ENCODE measurements around the gene SELENOH. TPM values are rescaled to one million over a fixed set of nuclear protein-coding genes. Genes with fewer than 3 reads are reported as not detected.
A peak's percentile ranks its signal among the peaks of the same experiment; 100 is the strongest.

The SELENOH gene
- total and polyA plus RNA-seq, 2 of the 8 experiments (the other 6 are each of a cell fraction or from before 2014, with no cell fraction given): 243 to 264 TPM

DNA sequence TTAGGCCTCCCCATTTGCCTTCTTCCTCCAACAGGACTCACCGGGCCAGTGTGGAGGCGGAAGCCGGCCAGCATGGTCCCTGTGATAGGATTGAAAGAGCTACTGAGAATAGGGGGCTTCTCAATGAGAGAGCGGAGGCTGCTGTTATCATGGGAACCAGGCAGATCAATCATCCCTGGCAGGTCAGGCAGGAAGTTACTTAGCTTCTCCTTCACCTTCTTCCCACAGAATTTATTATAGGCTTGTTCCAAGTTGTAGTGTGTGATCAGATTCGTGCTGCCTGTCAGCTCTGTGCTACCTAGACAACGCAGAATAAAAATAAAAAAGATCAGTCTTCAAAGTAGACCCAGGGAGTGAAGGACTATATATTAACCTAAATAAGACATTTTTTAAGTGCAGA is 36.4 kb upstream of the SELENOH start:
- 0 out of 2 replicates have a peak overlapping the region, but pooled peaks have one; percentile 11 for H4K8ac ChIP-seq (ENCODE audit: extremely low read depth, insufficient read depth, low read length)
- no peak overlapping the region for H3K9ac ChIP-seq (replicated peaks in 1 of 4; ENCODE audit: extremely low read depth in 1 of 4, low read depth in 3 of 4, low read length in 3 of 4)
- no peaks in the 10 kb centered on the region for H3K4me1 ChIP-seq (replicated peaks in 1 of 4; ENCODE audit: control insufficient read depth in 3 of 4, insufficient read depth in 4 of 4, low read length in 3 of 4)
- H3K9me3 ChIP-seq (ENCODE audit: insufficient read depth in 2 of 2, low read depth in 1 of 2, low read length in 1 of 2): no peaks in the 10 kb centered on the region
- FAIRE-seq: no peak
- H3K23me2 ChIP-seq (ENCODE audit: low read depth, low read length): no peaks in the 10 kb centered on the region; the same call in 1 of the 2 replicates
- peaks cover 13 to 37% (median 26%) of the 10 kb centered on the region in 4 experiments for H3K36me3 ChIP-seq (ENCODE audit: control insufficient read depth in 2 of 4, insufficient read depth in 4 of 4, low read length in 3 of 4)
- no peak overlapping the region for H2AK5ac ChIP-seq (ENCODE audit: low read depth, low read length)
- no peak overlapping the region for H4K91ac ChIP-seq (replicated peaks; ENCODE audit: insufficient read length, low read length)
- ChIA-PET POLR2A (ENCODE audit: partially characterized antibody) (interaction anchor here (0.7 to 2.1 kb wide), 7 partner anchors 10 to 42 kb away, joined by 3 to 9 read pairs (median 4); no protein-coding TSS in a partner anchor), CTCF (ENCODE audit: partially characterized antibody) (interaction anchor here (1.0 to 1.4 kb wide), 3 partner anchors 326 to 1453 kb away, joined by 3 to 5 read pairs (median 3); no protein-coding TSS in a partner anchor)
- no peak overlapping the region for H2BK120ac ChIP-seq (replicated peaks; ENCODE audit: low read depth, low read length)
- H2BK5ac ChIP-seq (ENCODE audit: low read depth, low read length): no peak overlapping the region
- no peak overlapping the region for H3K4ac ChIP-seq (replicated peaks; ENCODE audit: insufficient read length, low read depth, low read length)
- TF ChIP-seq BRCA1 (IDR thresholded peaks at IDR 0.05; ENCODE audit: low read depth, low read length) (no peak), KDM5A (IDR thresholded peaks at IDR 0.05; ENCODE audit: low read length) (no peak), JUND (IDR thresholded peaks at IDR 0.05; ENCODE audit: low read length) (no peak), SP4 (IDR thresholded peaks at IDR 0.05; ENCODE audit: low read length) (no peak)
- H2AFZ ChIP-seq (ENCODE audit: low read length): no peak overlapping the region
- no peak overlapping the region for H4K5ac ChIP-seq (ENCODE audit: insufficient read length, low read depth, low read length)
- no peak overlapping the region for H3K4me3 ChIP-seq (ENCODE audit: extremely low read depth in 1 of 4, insufficient read depth in 2 of 4, low read depth in 3 of 4, low read length in 4 of 4)
- H3K79me1 ChIP-seq (ENCODE audit: low read depth, low read length): no peaks in the 10 kb centered on the region; the same call in 1 of the 2 replicates
- H2BK15ac ChIP-seq (ENCODE audit: low read length): no peak overlapping the region
- H3K23ac ChIP-seq (ENCODE audit: insufficient read length): no peak overlapping the region
- no peaks in the 10 kb centered on the region for H3K27me3 ChIP-seq (replicated peaks in 1 of 4; ENCODE audit: control insufficient read depth in 3 of 4, extremely low read depth in 1 of 4, insufficient read depth in 3 of 4, low read length in 3 of 4)
- no peak overlapping the region for H3K14ac ChIP-seq (ENCODE audit: insufficient read length)
- H3K56ac ChIP-seq (replicated peaks; ENCODE audit: insufficient read length, low read depth, low read length): no peak overlapping the region
- no peaks in the 10 kb centered on the region for H4K20me1 ChIP-seq (replicated peaks in 1 of 2; ENCODE audit: control insufficient read depth in 1 of 2, insufficient read depth in 2 of 2, low read length in 2 of 2)
- no peak overlapping the region for H3K18ac ChIP-seq (ENCODE audit: extremely low read depth, low read length)
- H3K27ac ChIP-seq (ENCODE audit: low read depth, low read length): no peak overlapping the region
- WGBS, 2 experiments (ENCODE audit: extremely low coverage in 1 of 2, insufficient coverage in 1 of 2, insufficient read length in 1 of 2, insufficient replicate concordance in 2 of 2, low coverage in 1 of 2, low lambda C conversion rate in 2 of 2, missing lambda C conversion rate in 1 of 2): 93% methylated on average over 6 of the region's 6 CpGs; no CpG with 5 or more reads in 1 of the 2 experiments
- H2BK12ac ChIP-seq (ENCODE audit: low read depth, low read length): no peak overlapping the region
- H2BK20ac ChIP-seq (ENCODE audit: low read length): no peak overlapping the region
- H3K4me2 ChIP-seq (ENCODE audit: insufficient read depth in 1 of 2, low read depth in 2 of 2, low read length in 2 of 2): no peak overlapping the region
- no peak for DNase-seq (ENCODE audit: low read depth in 1 of 2, low spot score in 2 of 2)
- H3K79me2 ChIP-seq (ENCODE audit: control insufficient read depth in 1 of 2, insufficient read depth in 2 of 2, low read length in 2 of 2): 0 out of 4 replicates have a peak, but pooled peaks cover 0 to 3% of the 10 kb centered on the region in 2 experiments
